Right lobe of liver (tissue), 6 donors: ENCODE data around the gene KLHL26. TPM values are rescaled to one million over a fixed set of nuclear protein-coding genes. Genes with fewer than 3 reads are reported as not detected.
A peak's percentile ranks its signal among the peaks of the same experiment; 100 is the strongest.

Experiments
- ATAC-seq, 4 donors: fragments of 200-7000 bp; cut with Tn5 transposase; one replicate each; pipeline ENCODE4 v1.9.1; 2020; ENCODE audit warnings: mild to moderate bottlenecking in 4 of 4, moderate library complexity in 4 of 4
- DNase-seq, 3 donors: peaks; one replicate each; pipeline ENCODE4 v3.0.0-alpha.2; 2020
- H3K27ac ChIP-seq, 3 donors: fragments of 200-600 bp; one replicate each; pipeline ENCODE4 v1.8.0; 2022
- H3K27me3 ChIP-seq, 2 donors: fragments of 200-600 bp; one replicate each; pipeline ENCODE4 v1.8.0; 2022
- H3K36me3 ChIP-seq, 4 donors: fragments of 200-600 bp; sonication (generic) in 1 of 4; one replicate each; pipeline versions ENCODE4 v1.5.1 to v1.8.0; 2017 to 2022; ENCODE audit warnings: control low read depth in 1 of 4
- H3K4me1 ChIP-seq, 4 donors: fragments of 200-600 bp; sonication (generic) in 1 of 4; one replicate each; pipeline versions ENCODE4 v1.5.1 to v1.8.0; 2017 to 2022; ENCODE audit warnings: control low read depth in 1 of 4
- H3K4me3 ChIP-seq, 3 donors: fragments of 200-600 bp; one replicate each; pipeline ENCODE4 v1.8.0; 2022
- H3K9me3 ChIP-seq, 4 donors: fragments of 200-600 bp; sonication (generic) in 1 of 4; one replicate each; pipeline versions ENCODE4 v1.5.1 to v1.8.0; 2017 to 2022; ENCODE audit warnings: control low read depth in 1 of 4
- POLR2A ChIP-seq: fragments of 450-650 bp; IDR thresholded peaks from one replicate; pipeline ENCODE4 v1.6.1; 2017; ENCODE audit warnings: antibody characterized with exemption, mild to moderate bottlenecking
- WGBS: methylation state at CpG from one replicate; pipeline ENCODE4 v1.1.6; 2018; ENCODE audit warnings: low coverage, low lambda C conversion rate; ENCODE audit not compliant: insufficient coverage; ENCODE audit errors: missing lambda C conversion rate; 5-methylcytosine and 5-hydroxymethylcytosine counted together
- intact Hi-C, 2 donors: fragments of 100-400 bp; cut with DNase I; formaldehyde crosslinking; loops; one replicate each; pipeline versions ENCODE4 v1.11.2 to v1.14.1; 2022
- total RNA-seq, 6 experiments: library from RNA; depleted of rRNA in 2 of 6; stranded (reverse); fragments of >200 nt in 2 of 6; fragmentation: NEBNext Ultra II Directional in 3 of 6; extraction: Animal tissue kit (Norgen Biotek cat#: 25700) in 3 of 6; gene quantifications; one replicate each; pipeline versions ENCODE4 v1.1.0 to v1.2.4, GENCODE V29; 2016 to 2023
- TF ChIP-seq, protein P1 (sequence below), 4 donors: fragments of 200-600 bp in 3 of 4; fragments of 450-650 bp in 1 of 4; IDR thresholded peaks; one replicate each; pipeline versions ENCODE4 v1.5.1 to v1.8.0; 2016 to 2022; ENCODE audit warnings: antibody characterized with exemption in 4 of 4, mild to moderate bottlenecking in 2 of 4
- donor health status: DM: no; HTN: yes; CAD: no.
- donor health status: DM: no; HTN: no; CAD: no.
- donor health status: DM: no; HTN: no; CAD: no.
- donor health status: DM: no; HTN: yes; CAD: no.
- donor health status: DM: no; HTN: yes; CAD: no.

Gene KLHL26
- total RNA-seq, 6 experiments from 2014 or later, result 3.8 to 5.0 (median 4.7) TPM

DNA sequence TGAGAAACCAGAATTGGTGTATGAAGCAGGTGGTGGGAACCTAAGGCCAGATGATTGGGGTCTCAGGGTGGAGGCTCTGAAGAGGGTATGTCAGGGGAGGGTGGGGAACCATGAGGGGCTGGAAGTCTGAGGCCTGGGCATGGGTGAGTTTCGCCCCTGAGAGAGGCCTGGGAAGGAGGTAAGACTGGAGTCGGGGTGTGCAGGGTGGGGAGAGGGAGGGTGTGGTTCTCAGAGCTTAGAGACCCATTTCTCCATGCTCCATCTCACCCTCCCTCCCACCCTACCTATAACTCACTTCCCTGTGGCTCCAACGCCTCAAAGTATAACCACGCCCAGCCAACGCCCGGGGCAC is 1.0 kb upstream of the KLHL26 start:
- WGBS, result 20% methylated on average over 3 of the region's 6 CpGs
- DNase-seq (no peak), ATAC-seq (no peak)
- intact Hi-C loops, result no loop called here
- H3K4me1 ChIP-seq, result peaks cover 0 to 10% (median 0%) of the 10 kb centered on the region in 4 donors
- no peaks in the 10 kb centered on the region for H3K27me3 ChIP-seq
- H3K4me3 ChIP-seq, result no peak overlapping the region
- TF ChIP-seq POLR2A, result no peak
- TF ChIP-seq, protein P1, sequence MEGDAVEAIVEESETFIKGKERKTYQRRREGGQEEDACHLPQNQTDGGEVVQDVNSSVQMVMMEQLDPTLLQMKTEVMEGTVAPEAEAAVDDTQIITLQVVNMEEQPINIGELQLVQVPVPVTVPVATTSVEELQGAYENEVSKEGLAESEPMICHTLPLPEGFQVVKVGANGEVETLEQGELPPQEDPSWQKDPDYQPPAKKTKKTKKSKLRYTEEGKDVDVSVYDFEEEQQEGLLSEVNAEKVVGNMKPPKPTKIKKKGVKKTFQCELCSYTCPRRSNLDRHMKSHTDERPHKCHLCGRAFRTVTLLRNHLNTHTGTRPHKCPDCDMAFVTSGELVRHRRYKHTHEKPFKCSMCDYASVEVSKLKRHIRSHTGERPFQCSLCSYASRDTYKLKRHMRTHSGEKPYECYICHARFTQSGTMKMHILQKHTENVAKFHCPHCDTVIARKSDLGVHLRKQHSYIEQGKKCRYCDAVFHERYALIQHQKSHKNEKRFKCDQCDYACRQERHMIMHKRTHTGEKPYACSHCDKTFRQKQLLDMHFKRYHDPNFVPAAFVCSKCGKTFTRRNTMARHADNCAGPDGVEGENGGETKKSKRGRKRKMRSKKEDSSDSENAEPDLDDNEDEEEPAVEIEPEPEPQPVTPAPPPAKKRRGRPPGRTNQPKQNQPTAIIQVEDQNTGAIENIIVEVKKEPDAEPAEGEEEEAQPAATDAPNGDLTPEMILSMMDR (IDR thresholded peaks at IDR 0.05), result no peak
- no peak overlapping the region for H3K27ac ChIP-seq
- H3K36me3 ChIP-seq, result no peaks in the 10 kb centered on the region
- no peaks in the 10 kb centered on the region for H3K9me3 ChIP-seq

DNA sequence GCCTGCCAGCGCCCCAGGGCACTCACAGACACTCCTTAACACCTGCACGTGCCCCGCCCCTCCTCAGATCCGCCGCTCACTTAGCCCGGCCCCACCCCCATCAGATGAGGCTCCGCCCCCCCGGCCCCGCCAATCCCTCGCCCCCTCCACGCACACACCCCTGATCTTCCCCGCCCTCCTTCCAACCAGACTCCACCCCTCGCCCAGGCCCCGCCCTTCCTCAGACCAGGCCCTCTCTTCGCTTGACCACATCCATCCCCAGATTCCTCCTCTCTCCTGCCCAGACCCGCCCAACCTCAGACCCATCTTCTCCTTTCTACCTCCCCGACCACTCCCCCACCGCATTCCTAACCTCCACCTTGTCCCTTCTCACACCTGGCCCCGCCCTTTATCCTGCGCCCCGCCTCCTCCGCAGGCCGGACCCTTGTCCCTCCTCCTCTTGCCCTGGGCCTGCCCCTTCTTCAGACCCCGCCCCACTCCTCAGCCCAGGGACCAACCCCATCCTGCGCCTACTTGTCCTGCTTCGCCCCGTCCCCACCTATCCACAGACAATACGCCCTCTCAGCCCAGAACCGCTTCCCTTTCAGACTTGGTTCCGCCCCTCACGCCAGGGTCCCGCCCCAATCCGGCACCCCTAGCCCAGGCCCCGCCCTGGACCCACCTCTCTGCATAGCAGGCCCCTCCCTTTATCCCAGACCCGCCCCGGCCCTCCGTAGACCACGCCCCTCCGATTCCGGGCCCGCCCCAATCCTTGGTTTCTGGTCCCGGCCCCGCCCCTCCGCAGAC is 452 bp upstream of the KLHL26 start:
- H3K4me3 ChIP-seq, result peak overlapping the region; percentile 69 to 83 (median 77)
- H3K4me1 ChIP-seq, result peaks cover 0 to 10% (median 0%) of the 10 kb centered on the region in 4 donors
- peak; percentile 96 to 99 (median 98) for ATAC-seq
- 2% methylated on average over 36 of the region's 44 CpGs for WGBS
- H3K27me3 ChIP-seq, result no peaks in the 10 kb centered on the region
- no peak for TF ChIP-seq POLR2A
- TF ChIP-seq, protein P1 (IDR thresholded peaks at IDR 0.05), result no peak
- no peak overlapping the region for H3K27ac ChIP-seq
- DNase-seq, result peak; percentile 99
- H3K36me3 ChIP-seq, result no peaks in the 10 kb centered on the region
- no peaks in the 10 kb centered on the region for H3K9me3 ChIP-seq
- intact Hi-C loops, result no loop called here

DNA sequence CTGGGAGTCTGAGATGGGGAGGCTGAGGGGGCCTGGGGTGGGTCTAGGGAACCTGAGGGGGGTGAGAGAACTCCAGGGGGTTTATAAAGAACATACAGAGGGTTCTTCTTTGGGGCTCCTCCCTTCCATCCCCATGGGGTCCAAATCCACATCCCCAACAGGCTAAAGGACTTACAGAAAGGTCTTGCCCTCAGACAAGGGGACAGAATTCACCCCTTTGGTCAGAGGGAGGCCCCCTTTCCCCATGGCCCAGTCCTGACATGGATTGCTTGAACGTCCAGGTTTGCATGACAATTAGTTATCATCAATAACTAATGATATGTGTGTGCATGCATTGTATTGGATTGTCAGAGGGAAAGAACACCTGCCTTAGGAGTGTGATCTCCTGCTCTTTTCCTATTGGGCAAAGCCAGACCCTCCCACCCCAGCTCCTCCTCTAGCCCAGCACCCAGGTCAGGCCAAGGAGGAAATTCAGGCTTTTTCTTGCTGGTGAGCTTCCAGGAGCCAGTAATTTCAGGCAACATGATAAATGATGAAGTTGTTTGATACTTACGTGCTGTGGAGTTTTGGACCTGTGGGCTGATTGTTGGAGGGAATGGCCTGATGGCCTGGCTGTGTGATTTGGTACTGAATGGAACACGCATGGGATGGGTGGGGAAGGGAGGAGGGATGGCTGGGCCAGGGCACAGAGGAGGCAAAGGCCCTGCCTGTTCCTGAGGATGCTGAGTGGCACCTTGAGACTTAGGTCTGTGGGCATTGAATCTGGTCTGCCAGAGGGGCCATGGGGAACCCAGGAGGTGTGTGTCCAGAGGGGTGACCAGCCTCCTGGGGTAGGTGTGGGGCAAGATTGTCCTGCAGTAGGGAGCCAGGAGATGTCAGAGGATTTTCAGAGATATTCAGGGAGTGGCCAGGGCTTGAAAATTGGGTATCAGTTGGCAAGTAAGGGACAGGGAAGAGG is 1.1 kb downstream of the KLHL26 start:
- TF ChIP-seq POLR2A, result no peak
- TF ChIP-seq, protein P1 (IDR thresholded peaks at IDR 0.05), result no peak
- Histone ChIP-seq H3K36me3 (no peaks in the 10 kb centered on the region), H3K9me3 (no peaks in the 10 kb centered on the region), H3K27ac (peak overlapping the region in 1 of 3 donors; percentile 60), H3K4me3 (peak overlapping the region; percentile 69 to 83 (median 77)), H3K27me3 (no peaks in the 10 kb centered on the region), H3K4me1 (peaks cover 0 to 10% (median 0%) of the 10 kb centered on the region in 4 donors)
- intact Hi-C loops, result no loop called here
- ATAC-seq (peak in 3 of 4 donors; percentile 22 to 39 (median 35)), DNase-seq (no peak)
- WGBS, result 25% methylated on average over 2 of the region's 3 CpGs

DNA sequence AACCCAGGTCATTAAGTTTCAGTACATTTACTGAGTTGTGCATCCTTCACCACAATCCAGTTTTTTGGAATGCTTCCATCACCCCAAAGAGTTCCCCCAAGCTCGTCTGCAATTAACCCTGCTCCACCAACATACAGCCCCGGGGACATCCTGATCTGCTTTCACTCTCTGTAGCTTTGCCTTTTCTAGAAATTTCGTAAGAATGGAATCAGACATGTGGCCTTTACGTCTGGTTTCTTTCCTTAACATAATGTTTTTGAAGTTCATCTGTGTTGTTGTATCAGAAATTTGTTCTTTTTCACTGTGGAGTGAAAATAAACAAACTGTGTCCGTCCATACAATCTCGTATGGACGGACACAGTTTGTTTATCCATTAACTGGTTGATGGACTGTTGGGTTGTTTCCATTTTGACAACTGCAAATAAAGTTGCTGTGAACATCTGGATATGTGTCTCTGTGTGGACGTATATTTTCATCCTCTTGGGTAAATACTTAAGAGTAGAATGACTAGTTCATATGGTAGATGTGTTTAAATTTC is 2.9 kb downstream of the KLHL26 start:
- 63% methylated on average over 8 of the region's 8 CpGs for WGBS
- DNase-seq, result no peak
- no peak overlapping the region for H3K4me3 ChIP-seq

More for the DNA sequence above, 2.9 kb downstream of the KLHL26 start:
- H3K27ac ChIP-seq, result no peak overlapping the region
- no peaks in the 10 kb centered on the region for H3K36me3 ChIP-seq
- no peaks in the 10 kb centered on the region for H3K27me3 ChIP-seq
- no peak for ATAC-seq
- intact Hi-C loops, result no loop called here
- H3K4me1 ChIP-seq, result peaks cover 0 to 10% (median 0%) of the 10 kb centered on the region in 4 donors
- no peak for TF ChIP-seq POLR2A
- TF ChIP-seq, protein P1 (IDR thresholded peaks at IDR 0.05), result no peak
- H3K9me3 ChIP-seq, result no peaks in the 10 kb centered on the region
